ENCODE data around the gene NHLRC4. TPM values are rescaled to one million over a fixed set of nuclear protein-coding genes. Genes with fewer than 3 reads are reported as not detected.

NHLRC4 gene
- total RNA-seq, 1 experiment from 2014 or later, result 0.92 TPM

GRCh38 chr16:591892-592517 is 25.2 kb downstream of the NHLRC4 start:
- peak overlapping the region; percentile 57; the same call in 1 of the 2 replicates for H3K27ac Mint-ChIP-seq
- peak overlapping the region; percentile 85 for H3K4me3 Mint-ChIP-seq
- ChIA-PET POLR2A (no interaction called here), CTCF (interaction anchor here (0.6 to 1.9 kb wide), 5 partner anchors 15 to 346 kb away, joined by 3 to 6 read pairs (median 3); no protein-coding TSS in a partner anchor)
- ATAC-seq, result no peak
- peaks cover 26% of the 10 kb centered on the region for H3K27me3 Mint-ChIP-seq (ENCODE audit: low read depth)
- no peak for DNase-seq (ENCODE audit: low spot score)
- H3K36me3 Mint-ChIP-seq, result peaks cover 2% of the 10 kb centered on the region
- H3K4me1 Mint-ChIP-seq, result peaks cover 14% of the 10 kb centered on the region
- H3K9me3 Mint-ChIP-seq, result no peaks in the 10 kb centered on the region
- no peak for TF ChIP-seq E2F5 (CRISPR knock-in tag; IDR thresholded peaks at IDR 0.05)
- TF ChIP-seq JUN (CRISPR knock-in tag; IDR thresholded peaks at IDR 0.05), result no peak
- TF ChIP-seq NFATC4 (CRISPR knock-in tag; IDR thresholded peaks at IDR 0.05), result no peak
- TF ChIP-seq MYBL2 (CRISPR knock-in tag; IDR thresholded peaks at IDR 0.05), result no peak
- TF ChIP-seq PREB (CRISPR knock-in tag; IDR thresholded peaks at IDR 0.05; ENCODE audit: borderline replicate concordance), result no peak
- no peak for TF ChIP-seq ETV6 (CRISPR knock-in tag; IDR thresholded peaks at IDR 0.05)
- no peak for TF ChIP-seq MXD4 (CRISPR knock-in tag; IDR thresholded peaks at IDR 0.05; ENCODE audit: borderline replicate concordance)
- TF ChIP-seq JAZF1 (CRISPR knock-in tag; IDR thresholded peaks at IDR 0.05), result no peak
- no peak for TF ChIP-seq ZNF219 (CRISPR knock-in tag; IDR thresholded peaks at IDR 0.05; ENCODE audit: borderline replicate concordance)
- no peak for TF ChIP-seq NR3C1 (CRISPR knock-in tag; conservative IDR thresholded peaks at IDR 0.05; ENCODE audit: low read depth)
- no peak for TF ChIP-seq ZNF416 (CRISPR knock-in tag; IDR thresholded peaks at IDR 0.05)
- no peak for TF ChIP-seq SMAD3 (CRISPR knock-in tag; IDR thresholded peaks at IDR 0.05; ENCODE audit: borderline replicate concordance)

GRCh38 chr16:592518-593306 is 25.9 kb downstream of the NHLRC4 start:
- no peak for DNase-seq (ENCODE audit: low spot score)
- Mint-ChIP-seq H3K27me3 (ENCODE audit: low read depth) (peaks cover 19% of the 10 kb centered on the region), H3K4me3 (no peak overlapping the region), H3K27ac (no peak overlapping the region), H3K9me3 (no peaks in the 10 kb centered on the region), H3K36me3 (no peaks in the 10 kb centered on the region), H3K4me1 (peaks cover 11% of the 10 kb centered on the region)
- POLR2A ChIA-PET, result no interaction called here
- TF ChIP-seq GABPB1 (CRISPR knock-in tag; IDR thresholded peaks at IDR 0.05), result peak; percentile 38; the same call in 1 of the 2 replicates
- TF ChIP-seq NR3C1 (CRISPR knock-in tag; conservative IDR thresholded peaks at IDR 0.05; ENCODE audit: low read depth), result no peak
- CTCF ChIA-PET, result interaction anchor here (0.6 to 1.9 kb wide), 8 partner anchors 15 to 346 kb away, joined by 3 to 6 read pairs (median 4); no protein-coding TSS in a partner anchor
- ATAC-seq, result no peak

- peaks cover 8% of the 10 kb centered on the region for H3K4me1 Mint-ChIP-seq
- POLR2A ChIA-PET, result no interaction called here
- CTCF ChIA-PET, result interaction anchor here (0.8 to 1.9 kb wide), 4 partner anchors 15 to 67 kb away, joined by 3 to 6 read pairs (median 4); no protein-coding TSS in a partner anchor
- H3K27me3 Mint-ChIP-seq (ENCODE audit: low read depth), result peaks cover 14% of the 10 kb centered on the region
- H3K36me3 Mint-ChIP-seq, result no peaks in the 10 kb centered on the region
- TF ChIP-seq E2F4 (CRISPR knock-in tag; IDR thresholded peaks at IDR 0.05; ENCODE audit: borderline replicate concordance, low read depth) (no peak), NR3C1 (CRISPR knock-in tag; conservative IDR thresholded peaks at IDR 0.05; ENCODE audit: low read depth) (no peak), CDX4 (CRISPR knock-in tag; IDR thresholded peaks at IDR 0.05; ENCODE audit: borderline replicate concordance) (no peak), NFE2L1 (CRISPR knock-in tag; IDR thresholded peaks at IDR 0.05) (no peak), GRHL2 (CRISPR knock-in tag; IDR thresholded peaks at IDR 0.05; ENCODE audit: insufficient replicate concordance, severe bottlenecking) (no peak), ZNF671 (CRISPR knock-in tag; IDR thresholded peaks at IDR 0.05) (no peak)
- ATAC-seq (no peak), DNase-seq (ENCODE audit: low spot score) (no peak)
- H3K4me3 Mint-ChIP-seq, result no peak overlapping the region
- H3K27ac Mint-ChIP-seq, result no peak overlapping the region
- H3K9me3 Mint-ChIP-seq, result no peaks in the 10 kb centered on the region
Observed at GRCh38 chr16:593406-593805, 26.6 kb downstream of the NHLRC4 start.

Measured in WTC11 (cell line).